IMR-90 (cell line): ENCODE measurements around the gene HNRNPL. TPM values are rescaled to one million over a fixed set of nuclear protein-coding genes. Genes with fewer than 3 reads are reported as not detected.

ENCODE experiments used
- ATAC-seq: fragments of 200-7000 bp; cut with Tn5 transposase; 2 replicates; pipeline ENCODE4 v1.9.1; 2020; ENCODE audit warnings: low read depth, mild to moderate bottlenecking, moderate library complexity
- BruUV-seq: library from RNA; stranded (reverse); fragments of 400-500 nt; replicated peaks from 2 replicates; lab custom pipeline; 2021; lab: Mats Ljungman, UMichigan
- CTCF ChIA-PET: fragments of 300-600 bp; formaldehyde crosslinking; extraction: SDS; loops from one replicate; lab custom pipeline; 2021; ENCODE audit warnings: antibody characterized with exemption; lab: Yijun Ruan, JAX
- POLR2A ChIA-PET: fragments of 300-600 bp; sonication (Branson Sonifier 250); formaldehyde crosslinking; loops from one replicate; lab custom pipeline; 2022; ENCODE audit warnings: antibody characterized with exemption; ENCODE audit not compliant: unreplicated experiment; lab: Charles Lee
- DNase-seq: peaks from one replicate; pipeline ENCODE4 v3.0.0; 2013
- H2AFZ ChIP-seq: replicated peaks from 2 replicates; pipeline ENCODE3; 2013; ENCODE audit warnings: low read length, mild to moderate bottlenecking; ENCODE audit not compliant: poor library complexity
- H2AK5ac ChIP-seq: 2 replicates; pipeline ENCODE4 v1.6.1; 2013; ENCODE audit warnings: low read depth, low read length, inconsistent platforms
- H2AK9ac ChIP-seq: replicated peaks from 2 replicates; pipeline ENCODE3; 2013; ENCODE audit warnings: mild to moderate bottlenecking, low read depth, low read length, moderate library complexity; ENCODE audit not compliant: poor library complexity
- H2BK120ac ChIP-seq: 2 replicates; pipeline ENCODE4 v1.6.1; 2013; ENCODE audit warnings: low read depth, low read length, inconsistent platforms
- H2BK15ac ChIP-seq: 3 replicates; pipeline ENCODE4 v1.6.1; 2013; ENCODE audit warnings: low read depth, low read length, inconsistent platforms
- H2BK20ac ChIP-seq: 2 replicates; pipeline ENCODE4 v1.6.1; 2013; ENCODE audit warnings: low read depth, mild to moderate bottlenecking, inconsistent platforms, low read length, moderate library complexity
- H2BK5ac ChIP-seq: 2 replicates; pipeline ENCODE4 v1.6.1; 2013; ENCODE audit warnings: mild to moderate bottlenecking, low read depth, low read length, inconsistent platforms; ENCODE audit not compliant: poor library complexity, severe bottlenecking
- H3K14ac ChIP-seq: replicated peaks from 2 replicates; pipeline ENCODE4 v1.6.1; 2013; ENCODE audit warnings: low read depth, low read length, inconsistent platforms
- H3K18ac ChIP-seq: 2 replicates; pipeline ENCODE4 v1.6.1; 2013; ENCODE audit warnings: low read depth, low read length, control low read depth
- H3K23ac ChIP-seq: 2 replicates; pipeline ENCODE4 v1.6.1; 2013; ENCODE audit warnings: low read depth, low read length, inconsistent platforms
- H3K27ac ChIP-seq: 2 replicates; pipeline ENCODE4 v1.5.1; 2013; ENCODE audit warnings: mild to moderate bottlenecking, control low read depth, low read length; ENCODE audit not compliant: insufficient read depth
- H3K27me3 ChIP-seq: 2 replicates; pipeline ENCODE4 v1.6.1; 2013; ENCODE audit warnings: low read length; ENCODE audit not compliant: control insufficient read depth, insufficient read depth
- H3K36me3 ChIP-seq: 2 replicates; pipeline ENCODE4 v1.6.1; 2013; ENCODE audit warnings: low read length, mixed read lengths; ENCODE audit not compliant: control insufficient read depth, insufficient read depth
- H3K4ac ChIP-seq: 2 replicates; pipeline ENCODE4 v1.6.1; 2013; ENCODE audit warnings: low read depth, low read length, inconsistent platforms
- H3K4me1 ChIP-seq: 2 replicates; pipeline ENCODE4 v1.6.1; 2013; ENCODE audit warnings: low read length, mixed read lengths; ENCODE audit not compliant: control insufficient read depth, insufficient read depth
- H3K4me2 ChIP-seq: 2 replicates; pipeline ENCODE4 v1.6.1; 2013; ENCODE audit warnings: low read depth, mild to moderate bottlenecking, control low read depth, low read length, moderate library complexity
- H3K4me3 ChIP-seq: 2 replicates; pipeline ENCODE4 v1.5.1; 2013; ENCODE audit warnings: low read depth, mild to moderate bottlenecking, control low read depth, low read length, moderate library complexity; ENCODE audit not compliant: insufficient read depth
- H3K56ac ChIP-seq: 2 replicates; pipeline ENCODE4 v1.6.1; 2013; ENCODE audit warnings: low read length, inconsistent platforms; ENCODE audit not compliant: insufficient read depth; ENCODE audit errors: extremely low read depth
- H3K79me1 ChIP-seq, 2 experiments: 2 replicates each; pipeline ENCODE4 v1.6.1; 2013; ENCODE audit warnings: low read length in 2 of 2, inconsistent platforms in 1 of 2, low read depth in 1 of 2
- H3K9ac ChIP-seq: 2 replicates; pipeline ENCODE4 v1.6.1; 2013; ENCODE audit warnings: low read depth, low read length, control low read depth
- H3K9me1 ChIP-seq: 2 replicates; pipeline ENCODE4 v1.6.1; 2013; ENCODE audit warnings: low read length, inconsistent platforms; ENCODE audit not compliant: insufficient read depth
- H3K9me3 ChIP-seq: 2 replicates; pipeline ENCODE4 v1.6.1; 2013; ENCODE audit warnings: low read length; ENCODE audit not compliant: control insufficient read depth, insufficient read depth
- H4K20me1 ChIP-seq: 2 replicates; pipeline ENCODE4 v1.6.1; 2013; ENCODE audit warnings: low read length, inconsistent platforms; ENCODE audit not compliant: insufficient read depth
- H4K5ac ChIP-seq: 2 replicates; pipeline ENCODE4 v1.6.1; 2013; ENCODE audit warnings: mild to moderate bottlenecking, low read depth, low read length, control low read depth
- H4K8ac ChIP-seq, 2 experiments: 2 replicates each; pipeline ENCODE4 v1.6.1; 2013; ENCODE audit warnings: low read depth in 2 of 2, low read length in 2 of 2, control low read depth in 1 of 2, inconsistent platforms in 1 of 2
- H4K91ac ChIP-seq: 2 replicates; pipeline ENCODE4 v1.6.1; 2013; ENCODE audit warnings: low read depth, low read length, inconsistent platforms; ENCODE audit not compliant: insufficient read depth
- BHLHE40 ChIP-seq: fragments of 150-350 bp; IDR thresholded peaks from 2 replicates; pipeline ENCODE4 v1.6.1; 2016; ENCODE audit warnings: mild to moderate bottlenecking, low read depth, low read length
- CEBPB ChIP-seq: IDR thresholded peaks from 2 replicates; pipeline ENCODE4 v1.6.1; 2012; ENCODE audit warnings: low read depth, low read length, improper control_type of control experiment
- CHD1 ChIP-seq: IDR thresholded peaks from 2 replicates; pipeline ENCODE4 v1.6.1; 2012; ENCODE audit warnings: low read depth, low read length, improper control_type of control experiment
- FOS ChIP-seq: fragments of 150-350 bp; IDR thresholded peaks from 2 replicates; pipeline ENCODE4 v1.6.1; 2016; ENCODE audit warnings: low read depth, low read length
- MAFK ChIP-seq: IDR thresholded peaks from 2 replicates; pipeline ENCODE4 v1.6.1; 2012; ENCODE audit warnings: low read depth, low read length, improper control_type of control experiment
- MAZ ChIP-seq: IDR thresholded peaks from 2 replicates; pipeline ENCODE4 v1.6.1; 2012; ENCODE audit warnings: low read depth, mild to moderate bottlenecking, low read length, improper control_type of control experiment, moderate library complexity, borderline replicate concordance
- MXI1 ChIP-seq: IDR thresholded peaks from 2 replicates; pipeline ENCODE4 v1.6.1; 2012; ENCODE audit warnings: low read depth, mild to moderate bottlenecking, low read length, moderate library complexity, borderline replicate concordance
- NFE2L2 ChIP-seq: fragments of 150-350 bp; IDR thresholded peaks from 2 replicates; pipeline ENCODE4 v1.6.1; 2016; ENCODE audit warnings: low read depth, mild to moderate bottlenecking, low read length
- POLR2A ChIP-seq: IDR thresholded peaks from 2 replicates; pipeline ENCODE4 v1.6.1; 2012; ENCODE audit warnings: mild to moderate bottlenecking, low read depth, low read length
- RAD21 ChIP-seq: IDR thresholded peaks from 2 replicates; pipeline ENCODE4 v1.6.1; 2012; ENCODE audit warnings: low read length, improper control_type of control experiment
- RCOR1 ChIP-seq: IDR thresholded peaks from 2 replicates; pipeline ENCODE4 v1.6.1; 2012; ENCODE audit warnings: mild to moderate bottlenecking, low read length, improper control_type of control experiment; ENCODE audit not compliant: insufficient replicate concordance
- RFX5 ChIP-seq: IDR thresholded peaks from 2 replicates; pipeline ENCODE4 v1.8.0; 2012; ENCODE audit warnings: low read depth, mild to moderate bottlenecking, low read length, moderate library complexity
- SMC3 ChIP-seq: fragments of 150-350 bp; IDR thresholded peaks from 2 replicates; pipeline ENCODE4 v1.6.1; 2016; ENCODE audit warnings: low read depth, mild to moderate bottlenecking, antibody characterized with exemption, low read length, moderate library complexity
- USF2 ChIP-seq: fragments of 150-350 bp; IDR thresholded peaks from 2 replicates; pipeline ENCODE4 v1.6.1; 2017; ENCODE audit warnings: mild to moderate bottlenecking, antibody characterized with exemption, low read length, low read depth
- WGBS, 2 experiments: methylation state at CpG; one replicate each; pipeline versions ENCODE4 v1.1.5 to v1.1.7; 2013; ENCODE audit warnings: missing lambda C conversion rate in 2 of 2; ENCODE audit not compliant: insufficient read length in 1 of 2; ENCODE audit errors: extremely low coverage in 2 of 2; 5-methylcytosine and 5-hydroxymethylcytosine counted together
- dilution Hi-C: fragments of 300-500 bp; cut with HindIII; formaldehyde crosslinking; loops from one replicate; pipeline ENCODE4 v1.14.3; 2018; ENCODE audit warnings: low sequenced_read_pairs; ENCODE audit not compliant: unreplicated experiment
- in situ Hi-C: fragments of 300-500 bp; cut with MboI; formaldehyde crosslinking; loops from 3 replicates; pipeline ENCODE4 v1.14.3; 2019; ENCODE audit warnings: low sequenced_read_pairs, inconsistent platforms, mixed read lengths
- intact Hi-C: fragments of 100-400 bp; cut with micrococcal nuclease; formaldehyde crosslinking; loops from 2 replicates; pipeline ENCODE4 v1.10.0; 2022
- polyA plus RNA-seq, 3 experiments: library from polyadenylated mRNA; depleted of rRNA; stranded (reverse); fragments of >200 nt; gene quantifications; 2 replicates each; pipeline ENCODE4 v1.2.3, GENCODE V29; 2012; ENCODE audit warnings: low replicate concordance in 1 of 3
- total RNA-seq: library from RNA; depleted of rRNA; stranded (reverse); fragments of >200 nt; gene quantifications from 2 replicates; pipeline ENCODE4 v1.2.3, GENCODE V29; 2012
- TF ChIP-seq, protein P1 (sequence below): fragments of 150-350 bp; IDR thresholded peaks from 2 replicates; pipeline ENCODE4 v1.6.1; 2016; ENCODE audit warnings: low read depth, mild to moderate bottlenecking, low read length, moderate library complexity, borderline replicate concordance
- TF ChIP-seq, protein P2 (sequence below): conservative IDR thresholded peaks from 2 replicates; pipeline ENCODE4 v1.5.1; 2012; ENCODE audit warnings: mild to moderate bottlenecking, low read depth, low read length, improper control_type of control experiment

The HNRNPL gene
- total and polyA plus RNA-seq, 2 of the 4 experiments (the other 2 are of a cell fraction): 277 to 429 TPM

- H3K27ac ChIP-seq: no peak overlapping the region
- in situ Hi-C loops (no loop called here), intact Hi-C loops (no loop called here), dilution Hi-C loops (no loop called here)
- no peak overlapping the region for H4K8ac ChIP-seq
- H3K4me1 ChIP-seq: peaks cover 2% of the 10 kb centered on the region; the same call in 1 of the 2 replicates
- H2AK9ac ChIP-seq: no peak overlapping the region
- no TSS peak for BruUV-seq
- H3K27me3 ChIP-seq: no peaks in the 10 kb centered on the region
- no peak overlapping the region for H3K14ac ChIP-seq
- DNase-seq (no peak), ATAC-seq (no peak)
- H3K56ac ChIP-seq: no peak overlapping the region
- H2AFZ ChIP-seq: no peak overlapping the region
- no peak overlapping the region for H3K4ac ChIP-seq
- H2BK5ac ChIP-seq: no peak overlapping the region
- TF ChIP-seq, protein P1, sequence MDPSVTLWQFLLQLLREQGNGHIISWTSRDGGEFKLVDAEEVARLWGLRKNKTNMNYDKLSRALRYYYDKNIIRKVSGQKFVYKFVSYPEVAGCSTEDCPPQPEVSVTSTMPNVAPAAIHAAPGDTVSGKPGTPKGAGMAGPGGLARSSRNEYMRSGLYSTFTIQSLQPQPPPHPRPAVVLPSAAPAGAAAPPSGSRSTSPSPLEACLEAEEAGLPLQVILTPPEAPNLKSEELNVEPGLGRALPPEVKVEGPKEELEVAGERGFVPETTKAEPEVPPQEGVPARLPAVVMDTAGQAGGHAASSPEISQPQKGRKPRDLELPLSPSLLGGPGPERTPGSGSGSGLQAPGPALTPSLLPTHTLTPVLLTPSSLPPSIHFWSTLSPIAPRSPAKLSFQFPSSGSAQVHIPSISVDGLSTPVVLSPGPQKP: no peak
- TF ChIP-seq BHLHE40: no peak
- no peak for TF ChIP-seq MAFK
- TF ChIP-seq CHD1: no peak
- no peak for TF ChIP-seq RAD21
- TF ChIP-seq, protein P2, sequence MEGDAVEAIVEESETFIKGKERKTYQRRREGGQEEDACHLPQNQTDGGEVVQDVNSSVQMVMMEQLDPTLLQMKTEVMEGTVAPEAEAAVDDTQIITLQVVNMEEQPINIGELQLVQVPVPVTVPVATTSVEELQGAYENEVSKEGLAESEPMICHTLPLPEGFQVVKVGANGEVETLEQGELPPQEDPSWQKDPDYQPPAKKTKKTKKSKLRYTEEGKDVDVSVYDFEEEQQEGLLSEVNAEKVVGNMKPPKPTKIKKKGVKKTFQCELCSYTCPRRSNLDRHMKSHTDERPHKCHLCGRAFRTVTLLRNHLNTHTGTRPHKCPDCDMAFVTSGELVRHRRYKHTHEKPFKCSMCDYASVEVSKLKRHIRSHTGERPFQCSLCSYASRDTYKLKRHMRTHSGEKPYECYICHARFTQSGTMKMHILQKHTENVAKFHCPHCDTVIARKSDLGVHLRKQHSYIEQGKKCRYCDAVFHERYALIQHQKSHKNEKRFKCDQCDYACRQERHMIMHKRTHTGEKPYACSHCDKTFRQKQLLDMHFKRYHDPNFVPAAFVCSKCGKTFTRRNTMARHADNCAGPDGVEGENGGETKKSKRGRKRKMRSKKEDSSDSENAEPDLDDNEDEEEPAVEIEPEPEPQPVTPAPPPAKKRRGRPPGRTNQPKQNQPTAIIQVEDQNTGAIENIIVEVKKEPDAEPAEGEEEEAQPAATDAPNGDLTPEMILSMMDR: no peak
- TF ChIP-seq RCOR1: no peak
- no peak for TF ChIP-seq CEBPB
- no peak for TF ChIP-seq MXI1
- no peak for TF ChIP-seq USF2
- no peak for TF ChIP-seq NFE2L2
- no peak for TF ChIP-seq MAZ
- TF ChIP-seq POLR2A: no peak
- no peak for TF ChIP-seq FOS
- no peak for TF ChIP-seq SMC3
- no peak for TF ChIP-seq RFX5
- no peaks in the 10 kb centered on the region for H3K9me3 ChIP-seq
- H2AK5ac ChIP-seq: no peak overlapping the region
- no peak overlapping the region for H2BK20ac ChIP-seq
- H3K4me3 ChIP-seq: no peak overlapping the region
- H3K79me1 ChIP-seq: peaks cover 7 to 12% of the 10 kb centered on the region in 2 experiments; a peak in 3 of 4 replicates
- ChIA-PET CTCF (no interaction called here), POLR2A (no interaction called here)
- H3K36me3 ChIP-seq: peaks cover 21% of the 10 kb centered on the region
- no peak overlapping the region for H4K91ac ChIP-seq
- WGBS, 2 experiments: 86% methylated on average over 7 of the region's 14 CpGs; no CpG with 5 or more reads in 1 of the 2 experiments
- H3K23ac ChIP-seq: no peak overlapping the region
- peaks cover 2% of the 10 kb centered on the region; the same call in 1 of the 2 replicates for H3K9me1 ChIP-seq
- H3K9ac ChIP-seq: no peak overlapping the region
- H3K18ac ChIP-seq: no peak overlapping the region
- no peak overlapping the region for H3K4me2 ChIP-seq
- peaks cover 4% of the 10 kb centered on the region; the same call in 1 of the 2 replicates for H4K20me1 ChIP-seq
- H4K5ac ChIP-seq: no peak overlapping the region
- H2BK15ac ChIP-seq: no peak overlapping the region
- no peak overlapping the region for H2BK120ac ChIP-seq
Measured at GRCh38 chr19:38893341-38893771, 43.6 kb upstream of the HNRNPL start.
